Stimulated activated naive CD8-positive, alpha-beta T cell treated with anti-CD3 and anti-CD28 coated beads, Interleukin-15, Interleukin-2, amounts not matched to agents 100 ng/mL and 50 ng/mL, for 24 hours (primary cell): ENCODE results near the gene RLN2.
"Not testable (repeated sequence)": the region's sequence is repeated elsewhere in the genome, so short reads cannot be mapped to it uniquely, and the experiment has no call there.

Source experiments
- H3K27ac Mint-ChIP-seq: one replicate; pipeline ENCODE4 v1.8.0; 2021; ENCODE audit warnings: mild to moderate bottlenecking, mixed read lengths
- H3K27me3 Mint-ChIP-seq: one replicate; pipeline ENCODE4 v1.8.0; 2021; ENCODE audit warnings: mixed read lengths
- H3K36me3 Mint-ChIP-seq: one replicate; pipeline ENCODE4 v1.8.0; 2021; ENCODE audit warnings: low read depth, mixed read lengths
- H3K4me1 Mint-ChIP-seq: one replicate; pipeline ENCODE4 v1.8.0; 2021; ENCODE audit warnings: low read depth, mixed read lengths
- H3K4me3 Mint-ChIP-seq: one replicate; pipeline ENCODE4 v1.8.0; 2021; ENCODE audit warnings: mild to moderate bottlenecking, mixed read lengths
- H3K9me3 Mint-ChIP-seq: one replicate; pipeline ENCODE4 v1.8.0; 2021; ENCODE audit warnings: mixed read lengths

The RLN2 gene

GRCh38 chr9:5303840-5304795 is at the start of gene RLN2:
Gene RLN2, minus strand, starts transcription at chr9:5304716. Its CDS starts 136 bp downstream, at chr9:5304580.
- H3K9me3 Mint-ChIP-seq, H3K36me3 Mint-ChIP-seq, H3K27me3 Mint-ChIP-seq: not testable (repeated sequence)
- H3K4me3 Mint-ChIP-seq: peak within 1 kb of the TSS; percentile 27
- H3K4me1 Mint-ChIP-seq: peaks cover 27% of the 10 kb centered on the region
- peak within 1 kb of the TSS; percentile 41 for H3K27ac Mint-ChIP-seq

- peaks cover 22% of the 10 kb centered on the region for H3K36me3 Mint-ChIP-seq
- peaks cover 9% of the 10 kb centered on the region for H3K9me3 Mint-ChIP-seq
- no peak overlapping the region for H3K4me3 Mint-ChIP-seq
- H3K27me3 Mint-ChIP-seq: no peaks in the 10 kb centered on the region
- H3K27ac Mint-ChIP-seq: no peak overlapping the region
- H3K4me1 Mint-ChIP-seq: peaks cover 24% of the 10 kb centered on the region
Observed at GRCh38 chr9:5354184-5354583, 49.7 kb upstream of the RLN2 start.

- Mint-ChIP-seq H3K27ac (no peak overlapping the region), H3K9me3 (peaks cover 6% of the 10 kb centered on the region), H3K4me3 (no peak overlapping the region)
Observed at GRCh38 chr9:5352637-5353248, 48.2 kb upstream of the RLN2 start.

GRCh38 chr9:5338992-5339981 is 34.8 kb upstream of the RLN2 start, which contains the start of gene RLN1:
Gene RLN1, minus strand, starts transcription at chr9:5339876. Its CDS starts 130 bp downstream, at chr9:5339746.
- peak within 1 kb of the TSS; percentile 67 for H3K27ac Mint-ChIP-seq
- H3K4me1 Mint-ChIP-seq: peaks cover 27% of the 10 kb centered on the region
- H3K4me3 Mint-ChIP-seq: peak within 1 kb of the TSS; percentile 73
- not testable (repeated sequence) for H3K9me3 Mint-ChIP-seq, H3K36me3 Mint-ChIP-seq, H3K27me3 Mint-ChIP-seq

More at GRCh38 chr9:5352637-5353248, 48.2 kb upstream of the RLN2 start:
- Mint-ChIP-seq H3K36me3 (peaks cover 14% of the 10 kb centered on the region), H3K27me3 (no peaks in the 10 kb centered on the region), H3K4me1 (peaks cover 24% of the 10 kb centered on the region)

- no peaks in the 10 kb centered on the region for H3K27me3 Mint-ChIP-seq
- H3K4me3 Mint-ChIP-seq: peak overlapping the region; percentile 58
- peaks cover 7% of the 10 kb centered on the region for H3K36me3 Mint-ChIP-seq
- H3K9me3 Mint-ChIP-seq: no peaks in the 10 kb centered on the region
- peak overlapping the region; percentile 31 for H3K27ac Mint-ChIP-seq
- H3K4me1 Mint-ChIP-seq: peaks cover 30% of the 10 kb centered on the region
Observed at GRCh38 chr9:5336688-5337087, 32.2 kb upstream of the RLN2 start.

GRCh38 chr9:5331276-5331675 is 26.8 kb upstream of the RLN2 start:
- Mint-ChIP-seq H3K4me1 (peaks cover 14% of the 10 kb centered on the region), H3K36me3 (peaks cover 27% of the 10 kb centered on the region)
- not testable (repeated sequence) for H3K9me3 Mint-ChIP-seq, H3K27ac Mint-ChIP-seq, H3K4me3 Mint-ChIP-seq, H3K27me3 Mint-ChIP-seq

- H3K27ac Mint-ChIP-seq: no peak overlapping the region
- no peaks in the 10 kb centered on the region for H3K27me3 Mint-ChIP-seq
- H3K9me3 Mint-ChIP-seq: no peaks in the 10 kb centered on the region
- H3K36me3 Mint-ChIP-seq: peaks cover 20% of the 10 kb centered on the region
- H3K4me3 Mint-ChIP-seq: no peak overlapping the region
- peaks cover 4% of the 10 kb centered on the region for H3K4me1 Mint-ChIP-seq
Observed at GRCh38 chr9:5326893-5327548, 22.5 kb upstream of the RLN2 start.

- Mint-ChIP-seq H3K27ac (no peak overlapping the region), H3K4me3 (no peak overlapping the region), H3K9me3 (no peaks in the 10 kb centered on the region), H3K4me1 (peaks cover 7% of the 10 kb centered on the region), H3K36me3 (peaks cover 20% of the 10 kb centered on the region), H3K27me3 (no peaks in the 10 kb centered on the region)
Observed at GRCh38 chr9:5326187-5326586, 21.7 kb upstream of the RLN2 start.

GRCh38 chr9:5321601-5322000 is 17.1 kb upstream of the RLN2 start:
- not testable (repeated sequence) for H3K4me3 Mint-ChIP-seq, H3K36me3 Mint-ChIP-seq, H3K9me3 Mint-ChIP-seq, H3K27me3 Mint-ChIP-seq, H3K27ac Mint-ChIP-seq, H3K4me1 Mint-ChIP-seq

- Mint-ChIP-seq H3K27me3 (no peaks in the 10 kb centered on the region), H3K4me1 (peaks cover 4% of the 10 kb centered on the region), H3K27ac (no peak overlapping the region), H3K9me3 (no peaks in the 10 kb centered on the region), H3K36me3 (peaks cover 10% of the 10 kb centered on the region), H3K4me3 (no peak overlapping the region)
Observed at GRCh38 chr9:5321058-5321457, 16.5 kb upstream of the RLN2 start.

GRCh38 chr9:5316406-5316805 is 11.9 kb upstream of the RLN2 start:
- not testable (repeated sequence) for H3K4me3 Mint-ChIP-seq, H3K4me1 Mint-ChIP-seq, H3K27ac Mint-ChIP-seq, H3K27me3 Mint-ChIP-seq
- peaks cover 21% of the 10 kb centered on the region for H3K36me3 Mint-ChIP-seq
- H3K9me3 Mint-ChIP-seq: peaks cover 13% of the 10 kb centered on the region

GRCh38 chr9:5315187-5315923 is 10.8 kb upstream of the RLN2 start:
- Mint-ChIP-seq H3K4me3 (no peak overlapping the region), H3K27me3 (no peaks in the 10 kb centered on the region), H3K4me1 (no peaks in the 10 kb centered on the region), H3K27ac (no peak overlapping the region), H3K36me3 (peaks cover 21% of the 10 kb centered on the region), H3K9me3 (peaks cover 13% of the 10 kb centered on the region)

- Mint-ChIP-seq H3K27me3 (no peaks in the 10 kb centered on the region), H3K4me1 (no peaks in the 10 kb centered on the region), H3K27ac (no peak overlapping the region), H3K4me3 (no peak overlapping the region), H3K9me3 (peaks cover 13% of the 10 kb centered on the region), H3K36me3 (peaks cover 11% of the 10 kb centered on the region)
Observed at GRCh38 chr9:5310851-5311250, 6.3 kb upstream of the RLN2 start.

- H3K9me3 Mint-ChIP-seq: no peaks in the 10 kb centered on the region
- no peaks in the 10 kb centered on the region for H3K27me3 Mint-ChIP-seq
- no peak overlapping the region for H3K27ac Mint-ChIP-seq
- peaks cover 24% of the 10 kb centered on the region for H3K4me1 Mint-ChIP-seq
- no peak overlapping the region for H3K4me3 Mint-ChIP-seq
- no peaks in the 10 kb centered on the region for H3K36me3 Mint-ChIP-seq
Observed at GRCh38 chr9:5305741-5306140, 1.2 kb upstream of the RLN2 start.
